ENCODE results near the gene BEGAIN.

Gene BEGAIN

DNA sequence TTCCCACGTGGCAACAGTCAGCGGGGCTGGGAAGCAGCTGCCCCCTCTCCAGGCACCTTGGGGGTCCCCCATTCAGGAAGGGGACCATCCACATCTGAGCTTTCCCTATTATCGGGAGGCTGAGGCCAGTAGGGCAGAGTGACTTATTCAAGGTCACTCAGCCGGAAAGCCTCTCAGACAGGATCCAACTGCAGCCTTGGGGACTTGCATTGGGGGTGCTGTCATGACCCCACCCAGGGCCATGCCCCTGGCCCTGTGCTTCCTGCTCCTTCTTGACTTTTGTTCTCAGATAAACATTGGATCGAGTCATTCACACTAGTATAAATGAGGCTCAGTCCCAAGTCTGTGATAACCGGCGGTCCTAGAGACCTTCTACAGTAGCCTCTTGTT is 12.6 kb downstream of the BEGAIN start:
- DNase-seq (no peak), ATAC-seq (ENCODE audit: insufficient read depth, low read depth) (no peak)
- Histone ChIP-seq H3K4me3 (ENCODE audit: low read depth in 1 of 2, low read length in 2 of 2) (peak overlapping the region in 1 of 2 experiments; percentile 63; a peak in 1 of 4 replicates), H2AFZ (ENCODE audit: low read depth, low read length) (no peak overlapping the region), H3K27ac (ENCODE audit: low read length) (peak overlapping the region; percentile 94), H3K27me3 (ENCODE audit: insufficient read depth, low read length, poor library complexity) (no peaks in the 10 kb centered on the region), H3K9me3 (ENCODE audit: insufficient read depth, low read length, severe bottlenecking) (no peaks in the 10 kb centered on the region), H4K20me1 (ENCODE audit: insufficient read depth, low read length) (no peaks in the 10 kb centered on the region), H3K36me3 (ENCODE audit: insufficient read depth, low read length) (no peaks in the 10 kb centered on the region; the same call in 1 of the 2 replicates), H3K4me1 (ENCODE audit: insufficient read depth, low read length) (peaks cover 45% of the 10 kb centered on the region), H3K4me2 (ENCODE audit: insufficient read depth, low read length) (peak overlapping the region; percentile 78), H3K9ac (ENCODE audit: low read depth, low read length) (peak overlapping the region; percentile 84), H3K79me2 (ENCODE audit: insufficient read depth, low read length) (peaks cover 15% of the 10 kb centered on the region)
- TF ChIP-seq, protein P1, sequence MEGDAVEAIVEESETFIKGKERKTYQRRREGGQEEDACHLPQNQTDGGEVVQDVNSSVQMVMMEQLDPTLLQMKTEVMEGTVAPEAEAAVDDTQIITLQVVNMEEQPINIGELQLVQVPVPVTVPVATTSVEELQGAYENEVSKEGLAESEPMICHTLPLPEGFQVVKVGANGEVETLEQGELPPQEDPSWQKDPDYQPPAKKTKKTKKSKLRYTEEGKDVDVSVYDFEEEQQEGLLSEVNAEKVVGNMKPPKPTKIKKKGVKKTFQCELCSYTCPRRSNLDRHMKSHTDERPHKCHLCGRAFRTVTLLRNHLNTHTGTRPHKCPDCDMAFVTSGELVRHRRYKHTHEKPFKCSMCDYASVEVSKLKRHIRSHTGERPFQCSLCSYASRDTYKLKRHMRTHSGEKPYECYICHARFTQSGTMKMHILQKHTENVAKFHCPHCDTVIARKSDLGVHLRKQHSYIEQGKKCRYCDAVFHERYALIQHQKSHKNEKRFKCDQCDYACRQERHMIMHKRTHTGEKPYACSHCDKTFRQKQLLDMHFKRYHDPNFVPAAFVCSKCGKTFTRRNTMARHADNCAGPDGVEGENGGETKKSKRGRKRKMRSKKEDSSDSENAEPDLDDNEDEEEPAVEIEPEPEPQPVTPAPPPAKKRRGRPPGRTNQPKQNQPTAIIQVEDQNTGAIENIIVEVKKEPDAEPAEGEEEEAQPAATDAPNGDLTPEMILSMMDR (IDR thresholded peaks at IDR 0.05; ENCODE audit: borderline replicate concordance, extremely low read depth, low read length, poor library complexity, severe bottlenecking), result no peak
- no peak for TF ChIP-seq EZH2 (IDR thresholded peaks at IDR 0.05; ENCODE audit: borderline replicate concordance, low read depth, low read length, severe bottlenecking)

DNA sequence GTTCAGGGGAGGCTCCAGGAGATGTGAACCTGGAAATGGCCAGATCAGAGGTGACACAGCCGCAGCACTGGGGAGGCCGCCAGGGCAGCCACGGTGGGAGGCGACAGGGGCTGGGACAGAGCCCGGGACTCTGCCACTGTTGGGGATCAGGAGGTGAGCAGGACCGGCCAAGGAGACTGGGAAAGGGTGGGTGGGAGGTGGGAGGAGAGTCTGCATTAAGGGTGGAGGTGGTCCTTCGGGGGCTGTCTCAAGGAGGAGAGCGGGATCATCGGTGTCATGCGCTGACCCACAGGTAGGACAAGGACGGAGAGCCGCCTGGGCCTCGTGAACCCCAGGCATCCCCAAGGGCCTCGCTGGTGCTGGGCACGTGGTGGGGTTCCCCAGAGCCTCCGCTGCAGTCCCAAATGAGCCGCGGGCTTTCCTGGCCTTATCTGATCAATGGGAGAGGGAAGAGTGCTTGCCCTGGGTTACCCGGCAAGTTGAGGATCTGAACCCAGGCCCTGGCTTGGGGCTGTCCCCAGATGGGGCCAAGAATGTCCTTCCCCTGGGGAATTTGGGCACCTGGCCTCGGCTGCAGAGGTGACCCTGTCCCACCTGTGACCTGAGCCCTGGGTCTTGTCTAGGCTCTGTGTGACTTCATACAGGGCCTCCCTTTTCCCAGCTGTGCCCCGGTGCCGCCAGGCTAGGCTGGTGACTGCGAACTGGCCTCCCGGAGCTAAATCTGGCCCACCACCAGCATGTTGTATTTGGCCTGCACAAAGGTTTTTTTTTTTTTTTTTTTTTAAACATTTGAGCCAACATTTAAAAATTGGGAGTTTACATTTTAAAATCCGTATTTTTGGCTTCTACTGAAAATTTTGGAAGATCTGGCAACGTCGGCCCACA is 13.2 kb downstream of the BEGAIN start:
- Histone ChIP-seq H4K20me1 (ENCODE audit: insufficient read depth, low read length) (no peaks in the 10 kb centered on the region), H3K9ac (ENCODE audit: low read depth, low read length) (peak overlapping the region; percentile 84), H3K27ac (ENCODE audit: low read length) (peak overlapping the region; percentile 94), H3K4me3 (ENCODE audit: low read depth in 1 of 2, low read length in 2 of 2) (peak overlapping the region; percentile 31 to 63; a peak in 3 of 4 replicates), H3K27me3 (ENCODE audit: insufficient read depth, low read length, poor library complexity) (peaks cover 6% of the 10 kb centered on the region), H2AFZ (ENCODE audit: low read depth, low read length) (peak overlapping the region; percentile 64; the same call in 1 of the 2 replicates), H3K79me2 (ENCODE audit: insufficient read depth, low read length) (peaks cover 15% of the 10 kb centered on the region), H3K4me2 (ENCODE audit: insufficient read depth, low read length) (peak overlapping the region; percentile 78), H3K9me3 (ENCODE audit: insufficient read depth, low read length, severe bottlenecking) (no peaks in the 10 kb centered on the region), H3K4me1 (ENCODE audit: insufficient read depth, low read length) (peaks cover 45% of the 10 kb centered on the region), H3K36me3 (ENCODE audit: insufficient read depth, low read length) (no peaks in the 10 kb centered on the region; the same call in 1 of the 2 replicates)
- DNase-seq (no peak), ATAC-seq (ENCODE audit: insufficient read depth, low read depth) (no peak)
- no peak for TF ChIP-seq EZH2 (IDR thresholded peaks at IDR 0.05; ENCODE audit: borderline replicate concordance, low read depth, low read length, severe bottlenecking)
- TF ChIP-seq, protein P1 (IDR thresholded peaks at IDR 0.05; ENCODE audit: borderline replicate concordance, extremely low read depth, low read length, poor library complexity, severe bottlenecking), result no peak

DNA sequence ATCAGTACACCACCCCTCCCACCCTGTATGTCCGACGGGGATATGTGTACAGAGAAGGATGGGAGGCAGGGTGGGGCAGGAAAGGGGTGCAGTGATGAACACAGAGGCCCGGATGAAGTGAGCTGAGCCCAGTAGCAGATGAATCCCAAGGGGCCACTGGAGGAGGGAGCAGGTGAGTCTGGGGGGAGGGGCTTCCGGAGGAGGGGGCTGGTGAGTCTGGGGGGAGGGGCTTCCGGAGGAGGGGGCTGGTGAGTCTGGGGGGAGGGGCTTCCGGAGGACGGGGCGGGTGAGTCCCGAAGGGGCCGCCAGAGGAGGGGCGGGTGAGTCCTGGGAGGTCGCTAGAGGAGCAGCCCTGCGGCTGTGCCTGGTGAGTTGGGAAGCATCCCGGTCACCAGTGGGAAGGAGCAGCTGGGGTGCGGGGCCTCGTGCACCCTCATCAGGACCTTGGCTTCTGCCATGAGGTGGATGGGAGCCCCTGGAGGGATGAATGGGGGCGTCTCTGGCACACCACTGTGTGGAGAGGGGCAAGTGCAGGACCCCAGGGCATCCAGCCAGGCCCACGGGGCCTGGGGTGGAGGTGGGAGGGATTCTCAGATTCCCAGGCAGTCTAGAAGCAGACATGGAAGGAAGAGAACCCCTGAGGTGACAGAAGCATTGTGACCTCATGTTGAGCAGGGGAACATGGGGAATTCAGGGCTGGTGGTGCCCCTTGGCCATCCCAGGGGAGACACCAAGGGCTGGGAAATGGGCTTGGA is 14.0 kb downstream of the BEGAIN start:
- Histone ChIP-seq H3K4me2 (ENCODE audit: insufficient read depth, low read length) (peak overlapping the region; percentile 78), H3K4me1 (ENCODE audit: insufficient read depth, low read length) (peaks cover 47% of the 10 kb centered on the region), H4K20me1 (ENCODE audit: insufficient read depth, low read length) (no peaks in the 10 kb centered on the region), H3K9ac (ENCODE audit: low read depth, low read length) (peak overlapping the region; percentile 84), H3K27ac (ENCODE audit: low read length) (peak overlapping the region; percentile 94), H3K27me3 (ENCODE audit: insufficient read depth, low read length, poor library complexity) (peaks cover 13% of the 10 kb centered on the region), H3K9me3 (ENCODE audit: insufficient read depth, low read length, severe bottlenecking) (no peaks in the 10 kb centered on the region), H3K79me2 (ENCODE audit: insufficient read depth, low read length) (peaks cover 15% of the 10 kb centered on the region), H3K4me3 (ENCODE audit: low read depth in 1 of 2, low read length in 2 of 2) (peak overlapping the region; percentile 31 to 63; a peak in 3 of 4 replicates), H3K36me3 (ENCODE audit: insufficient read depth, low read length) (no peaks in the 10 kb centered on the region; the same call in 1 of the 2 replicates), H2AFZ (ENCODE audit: low read depth, low read length) (peak overlapping the region; percentile 64)
- peak; percentile 80 for DNase-seq
- ATAC-seq (ENCODE audit: insufficient read depth, low read depth), result peak; percentile 69
- no peak for TF ChIP-seq EZH2 (IDR thresholded peaks at IDR 0.05; ENCODE audit: borderline replicate concordance, low read depth, low read length, severe bottlenecking)
- TF ChIP-seq, protein P1 (IDR thresholded peaks at IDR 0.05; ENCODE audit: borderline replicate concordance, extremely low read depth, low read length, poor library complexity, severe bottlenecking), result no peak

Measured in DND-41 (cell line).